Inferior parietal cortex (tissue), 1 donor: ENCODE data around the gene UAP1.
A peak's percentile ranks its signal among the peaks of the same experiment; 100 is the strongest.
"Not testable (repeated sequence)": the region's sequence is repeated elsewhere in the genome, so short reads cannot be mapped to it uniquely, and the experiment has no call there.

ENCODE experiments used
- DNase-seq: peaks from one replicate; pipeline ENCODE4 v3.0.0-alpha.2; 2016; ENCODE audit errors: extremely low spot score

The UAP1 gene

GRCh38 chr1:162564762-162565218 lies 3.3 kb downstream of the UAP1 start:
- DNase-seq, result no peak

- no peak for DNase-seq
Measured at GRCh38 chr1:162565460-162565859, 3.9 kb downstream of the UAP1 start.

DNA sequence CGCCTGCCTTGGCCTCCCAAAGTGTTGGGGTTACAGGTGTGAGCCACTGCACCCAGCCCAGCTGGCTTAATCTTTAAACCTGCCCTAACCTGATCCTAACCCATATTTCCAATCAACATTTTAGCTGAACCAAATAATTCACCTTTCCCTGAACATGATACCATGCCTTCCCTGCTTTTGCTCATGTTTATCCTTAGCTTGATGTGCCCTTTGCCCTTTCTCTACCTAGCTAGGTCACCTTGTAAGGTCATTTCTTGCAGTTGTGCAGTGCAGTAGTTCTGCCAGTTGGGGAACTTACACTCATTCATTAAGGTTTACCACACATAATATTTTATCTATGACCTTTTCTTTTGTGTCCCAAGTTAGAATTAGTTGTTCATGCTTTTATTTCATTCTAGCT lies 5.3 kb downstream of the UAP1 start:
- DNase-seq, result no peak

DNA sequence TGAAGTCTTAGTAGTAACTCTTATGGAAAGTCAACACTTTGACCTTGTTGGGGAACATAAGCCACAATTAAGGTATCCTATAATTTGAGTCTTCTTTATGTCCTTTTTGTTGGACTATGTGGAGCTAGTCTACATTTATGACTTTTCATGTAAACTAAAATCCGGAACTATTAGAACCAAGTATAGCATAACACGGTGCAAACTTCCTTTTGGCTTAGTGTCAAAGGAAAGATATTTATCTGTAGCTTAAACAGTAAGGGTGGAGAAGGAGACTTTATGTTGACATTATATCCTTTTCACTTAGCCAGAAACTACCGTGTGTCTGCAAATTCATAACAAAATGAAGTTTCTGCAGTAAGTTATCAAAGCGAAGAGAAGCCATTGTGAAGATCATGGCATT lies 7.3 kb downstream of the UAP1 start:
- DNase-seq, result no peak

GRCh38 chr1:162570718-162571117 lies 9.2 kb downstream of the UAP1 start:
- no peak for DNase-seq

DNA sequence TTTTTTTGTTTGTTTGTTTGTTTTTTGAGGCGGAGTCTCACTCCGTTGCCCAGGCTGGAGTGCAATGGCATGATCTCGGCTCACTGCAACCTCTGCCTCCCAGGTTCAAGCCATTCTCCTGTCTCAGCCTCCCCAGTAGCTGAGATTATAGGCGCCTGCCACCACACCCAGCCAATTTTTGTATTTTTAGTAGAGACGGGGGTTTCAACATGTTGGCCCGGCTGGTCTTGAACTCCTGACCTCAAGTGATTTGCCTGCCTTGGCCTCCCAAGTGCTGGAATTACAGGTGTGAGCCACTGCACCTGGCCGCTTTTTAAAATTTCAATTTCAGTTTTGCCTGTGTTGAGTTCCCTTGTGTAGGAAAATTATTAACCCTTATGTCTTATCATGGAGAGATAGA lies 9.6 kb downstream of the UAP1 start:
- not testable (repeated sequence) for DNase-seq

GRCh38 chr1:162571696-162572095 lies 10.2 kb downstream of the UAP1 start:
- DNase-seq, result no peak

DNA sequence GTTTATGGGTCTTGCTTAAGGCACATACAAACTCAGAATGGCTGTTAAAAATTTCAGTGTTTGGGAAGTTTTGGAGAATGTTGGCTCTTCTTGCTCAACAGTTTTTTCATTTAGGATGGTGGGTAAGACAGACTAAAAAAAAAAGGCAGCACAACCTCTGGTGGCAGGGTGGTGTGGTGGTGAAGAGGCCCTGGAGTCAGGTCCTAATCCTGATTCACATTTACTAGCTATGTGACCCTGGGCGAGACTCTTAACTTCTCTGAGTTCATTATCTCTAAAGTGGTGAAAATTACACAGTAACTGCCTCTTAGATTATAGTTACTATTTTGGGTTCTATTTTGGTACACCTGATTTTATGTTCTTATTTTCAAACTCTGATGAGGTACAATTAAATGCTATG lies 11.6 kb downstream of the UAP1 start:
- no peak for DNase-seq

GRCh38 chr1:162578071-162578700 lies 16.7 kb downstream of the UAP1 start:
- DNase-seq, result no peak

DNA sequence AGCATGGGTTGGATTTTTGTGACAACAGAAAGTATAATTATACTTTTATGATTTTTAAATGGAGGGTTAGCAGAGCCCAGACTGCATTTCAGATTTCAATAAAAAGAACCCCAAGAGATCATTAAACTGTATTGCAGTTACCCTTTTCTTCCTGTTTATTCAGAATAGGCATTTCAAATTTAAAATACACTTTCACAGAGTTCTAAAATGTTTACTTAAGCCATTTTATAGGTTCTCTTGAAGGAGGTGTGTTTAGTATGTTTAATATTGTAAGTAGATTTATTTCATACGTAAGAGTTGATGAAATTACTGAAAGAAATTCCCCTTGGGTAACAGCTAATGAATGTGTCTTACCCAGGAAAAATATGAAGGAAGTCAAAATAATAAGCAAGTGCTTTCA lies 17.4 kb downstream of the UAP1 start:
- DNase-seq, result no peak

GRCh38 chr1:162580308-162580707 lies 18.8 kb downstream of the UAP1 start:
- DNase-seq, result no peak

GRCh38 chr1:162582901-162583300 lies 21.4 kb downstream of the UAP1 start:
- DNase-seq, result not testable (repeated sequence)

- not testable (repeated sequence) for DNase-seq
Measured at GRCh38 chr1:162585101-162585500, 23.6 kb downstream of the UAP1 start.

- DNase-seq, result no peak
Measured at GRCh38 chr1:162587347-162587746, 25.8 kb downstream of the UAP1 start.

- DNase-seq, result no peak
Measured at GRCh38 chr1:162587761-162588260, 26.3 kb downstream of the UAP1 start.

- no peak for DNase-seq
Measured at GRCh38 chr1:162590101-162590500, 28.6 kb downstream of the UAP1 start.

DNA sequence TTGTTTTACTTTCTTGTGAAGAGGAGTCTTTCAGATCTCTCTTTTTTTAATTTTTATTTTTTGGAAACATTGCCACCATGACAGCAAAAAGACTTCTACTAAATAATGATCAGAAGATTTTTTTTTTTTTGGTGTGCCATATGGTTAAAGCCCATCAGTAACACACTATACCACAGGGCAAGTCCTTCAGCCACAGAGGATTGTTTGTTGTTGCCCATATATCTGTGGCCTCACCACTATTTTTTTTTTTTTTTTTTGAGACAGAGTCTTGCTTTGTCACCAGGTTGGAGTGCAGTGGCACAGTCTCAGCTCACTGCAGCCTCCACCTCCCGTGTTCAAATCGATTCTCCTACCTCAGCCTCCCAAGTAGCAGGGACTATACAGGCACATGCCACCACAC lies 29.2 kb downstream of the UAP1 start:
- DNase-seq, result no peak

GRCh38 chr1:162596514-162597170 lies 35.1 kb downstream of the UAP1 start:
- DNase-seq, result no peak

DNA sequence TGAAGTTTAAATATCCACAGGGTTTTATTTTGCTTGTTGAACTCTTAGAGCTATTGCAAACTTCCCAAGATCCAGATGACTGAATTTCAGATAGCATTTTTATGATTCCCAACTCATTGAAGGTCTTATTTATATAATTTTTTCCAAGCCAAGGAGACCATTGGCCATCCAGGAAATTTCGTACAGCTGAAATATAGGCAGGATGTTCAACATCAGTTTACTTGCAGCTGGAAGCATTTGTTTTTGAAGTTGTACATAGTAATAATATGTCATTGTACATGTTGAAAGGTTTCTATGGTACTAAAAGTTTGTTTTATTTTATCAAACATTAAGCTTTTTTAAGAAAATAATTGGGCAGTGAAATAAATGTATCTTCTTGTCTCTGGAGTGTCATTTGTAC lies 37.9 kb downstream of the UAP1 start:
- DNase-seq, result no peak

DNA sequence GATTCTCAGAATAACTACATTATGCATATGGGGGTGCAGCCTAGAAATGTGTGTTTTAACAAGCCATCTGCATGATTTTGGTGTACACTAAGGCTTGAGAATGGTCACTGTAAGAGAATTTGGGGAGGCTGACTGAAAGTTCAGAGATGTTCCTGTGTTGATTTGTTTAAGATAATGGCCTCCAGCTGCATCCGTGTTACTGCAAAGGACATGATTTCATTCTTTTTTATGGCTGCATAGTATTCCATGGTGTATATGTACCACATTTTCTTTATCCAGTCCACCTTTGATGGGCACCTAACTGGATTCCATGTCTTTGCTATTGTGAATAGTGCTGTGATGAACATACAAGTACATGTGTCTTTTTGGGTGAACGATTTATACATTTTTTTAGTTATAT lies 41.6 kb downstream of the UAP1 start:
- DNase-seq, result not testable (repeated sequence)

GRCh38 chr1:162605225-162605927 lies 43.9 kb downstream of the UAP1 start:
- DNase-seq, result peak; percentile 39

- DNase-seq, result no peak
Measured at GRCh38 chr1:162609306-162609705, 47.8 kb downstream of the UAP1 start.
